Activated CD8-positive, alpha-beta memory T cell treated with anti-CD3 and anti-CD28 coated beads, Interleukin-2, amount 50 U/mL, for 4 hours (primary cell): ENCODE results near the gene FRY.

Experiments used
- DNase-seq: peaks from one replicate; pipeline ENCODE4 v3.0.0-alpha.2; 2020

Gene FRY

GRCh38 chr13:32267836-32268439, 236.4 kb downstream of the FRY start:
- peak; percentile 52 for DNase-seq

- DNase-seq, result no peak
Measured at GRCh38 chr13:32272021-32272683, 240.6 kb downstream of the FRY start.

GRCh38 chr13:32277839-32278238, 246.3 kb downstream of the FRY start:
- no peak for DNase-seq

- DNase-seq, result no peak
Measured at GRCh38 chr13:32278426-32278825, 246.9 kb downstream of the FRY start.

- DNase-seq, result no peak
Measured at GRCh38 chr13:32281096-32281495, 249.5 kb downstream of the FRY start.

- DNase-seq, result no peak
Measured at GRCh38 chr13:32282096-32282711, 250.6 kb downstream of the FRY start.

GRCh38 chr13:32284927-32285632, 253.5 kb downstream of the FRY start:
- no peak for DNase-seq

- no peak for DNase-seq
Measured at GRCh38 chr13:32285633-32285965, 254.0 kb downstream of the FRY start.

- DNase-seq, result no peak
Measured at GRCh38 chr13:32297206-32297605, 265.6 kb downstream of the FRY start.

- no peak for DNase-seq
Measured at GRCh38 chr13:32298695-32299094, 267.1 kb downstream of the FRY start.

GRCh38 chr13:32299893-32300292, 268.3 kb downstream of the FRY start:
- no peak for DNase-seq

- DNase-seq, result no peak
Measured at GRCh38 chr13:32300406-32300805, 268.8 kb downstream of the FRY start.

- DNase-seq, result no peak
Measured at GRCh38 chr13:32300920-32301319, 269.3 kb downstream of the FRY start.

- no peak for DNase-seq
Measured at GRCh38 chr13:32302461-32302860, 270.9 kb downstream of the FRY start.

GRCh38 chr13:32305646-32306045, 274.1 kb downstream of the FRY start:
- DNase-seq, result no peak

- no peak for DNase-seq
Measured at GRCh38 chr13:32309312-32310133, 277.9 kb downstream of the FRY start.

- DNase-seq, result no peak
Measured at GRCh38 chr13:32310134-32310706, 278.6 kb downstream of the FRY start.

- no peak for DNase-seq
Measured at GRCh38 chr13:32311188-32311897, 279.8 kb downstream of the FRY start.

GRCh38 chr13:32314271-32315237, 283.0 kb downstream of the FRY start:
- DNase-seq, result peak; percentile 61

- peak; percentile 85 for DNase-seq
Measured at GRCh38 chr13:32315238-32316027, 283.9 kb downstream of the FRY start, which contains the start of the genes BRCA2 and ZAR1L. Gene BRCA2, plus strand, starts transcription at chr13:32315508. Its CDS starts 953 bp downstream, at chr13:32316461. Gene ZAR1L, minus strand, starts transcription at chr13:32315363. Its CDS starts 3,438 bp downstream, at chr13:32311925.
